ENCODE data around the gene MAGEB18. TPM values are rescaled to one million over a fixed set of nuclear protein-coding genes. Genes with fewer than 3 reads are reported as not detected.

Gene MAGEB18
- total RNA-seq (2014; rRNA removed): 0.11 TPM in 1 of 2 replicates, not detected in the other
- Bru-seq, nascent RNA: not detected
- BruChase-seq, experiment 1, labeled RNA remaining after a 6-hour chase: not detected
- BruChase-seq, experiment 2, labeled RNA remaining after a 2-hour chase: not detected
- long read RNA-seq: 0 reads

GRCh38 chrX:26138274-26138673, at the start of gene MAGEB18:
Gene MAGEB18 (plus strand): TSS chrX:26138343. CDS start chrX:26138986, 643 bp downstream.
- no peak for TF ChIP-seq CTCF (conservative IDR thresholded peaks at IDR 0.05; ENCODE audit: low read depth, low read length)
- TF ChIP-seq EZH2 (IDR thresholded peaks at IDR 0.05; ENCODE audit: low read length, unreplicated experiment): no peak
- TF ChIP-seq EZH2phosphoT487 (IDR thresholded peaks at IDR 0.05; ENCODE audit: borderline replicate concordance, low read length): no peak
- H3K4me2 ChIP-seq (ENCODE audit: low read length): no peak within 1 kb of the TSS
- H3K4me3 ChIP-seq (ENCODE audit: low read length): no peak within 1 kb of the TSS
- no peaks in the 10 kb centered on the region for H3K9me2 ChIP-seq (replicated peaks; ENCODE audit: low read length)
- no peaks in the 10 kb centered on the region for H3F3A ChIP-seq (ENCODE audit: low read length, unreplicated experiment)
- H3K27ac ChIP-seq (ENCODE audit: low read length): no peak within 1 kb of the TSS
- BruUV-seq (replicated peaks): no TSS peak
- H3K9ac ChIP-seq (ENCODE audit: low read length): no peak within 1 kb of the TSS
- H3K4me1 ChIP-seq (ENCODE audit: insufficient read depth, low read length): no peaks in the 10 kb centered on the region
- intact Hi-C loops (cut with micrococcal nuclease): no loop called here
- H4K20me1 ChIP-seq (ENCODE audit: low read length): no peaks in the 10 kb centered on the region
- H3K27me3 ChIP-seq (ENCODE audit: low read length): no peaks in the 10 kb centered on the region
- POLR2A ChIA-PET (ENCODE audit: unreplicated experiment): no interaction called here
- ATAC-seq (no peak), DNase-seq (no peak)
- no peak within 1 kb of the TSS for H2AFZ ChIP-seq (ENCODE audit: low read length)
- CTCF ChIA-PET: no interaction called here
- no peaks in the 10 kb centered on the region for H3K79me2 ChIP-seq (ENCODE audit: low read length)
- H3K9me3 ChIP-seq (ENCODE audit: low read length): no peaks in the 10 kb centered on the region
- H3K36me3 ChIP-seq (ENCODE audit: low read depth, low read length): no peaks in the 10 kb centered on the region

- Histone ChIP-seq H3K9me2 (replicated peaks; ENCODE audit: low read length) (no peaks in the 10 kb centered on the region), H2AFZ (ENCODE audit: low read length) (no peak overlapping the region), H3K79me2 (ENCODE audit: low read length) (no peaks in the 10 kb centered on the region), H3K4me2 (ENCODE audit: low read length) (no peak overlapping the region), H3K9me3 (ENCODE audit: low read length) (no peaks in the 10 kb centered on the region), H3K36me3 (ENCODE audit: low read depth, low read length) (no peaks in the 10 kb centered on the region), H3F3A (ENCODE audit: low read length, unreplicated experiment) (no peaks in the 10 kb centered on the region), H3K27me3 (ENCODE audit: low read length) (no peaks in the 10 kb centered on the region), H3K4me3 (ENCODE audit: low read length) (no peak overlapping the region), H4K20me1 (ENCODE audit: low read length) (no peaks in the 10 kb centered on the region), H3K4me1 (ENCODE audit: insufficient read depth, low read length) (no peaks in the 10 kb centered on the region), H3K9ac (ENCODE audit: low read length) (no peak overlapping the region), H3K27ac (ENCODE audit: low read length) (no peak overlapping the region)
- BruUV-seq (replicated peaks): no TSS peak
- POLR2A ChIA-PET (ENCODE audit: unreplicated experiment): no interaction called here
- CTCF ChIA-PET: no interaction called here
- DNase-seq (no peak), ATAC-seq (no peak)
- TF ChIP-seq EZH2phosphoT487 (IDR thresholded peaks at IDR 0.05; ENCODE audit: borderline replicate concordance, low read length) (no peak), CTCF (conservative IDR thresholded peaks at IDR 0.05; ENCODE audit: low read depth, low read length) (no peak), EZH2 (IDR thresholded peaks at IDR 0.05; ENCODE audit: low read length, unreplicated experiment) (no peak)
- intact Hi-C loops (cut with micrococcal nuclease): no loop called here
Observed at GRCh38 chrX:26100421-26100920, 37.7 kb upstream of the MAGEB18 start.

GRCh38 chrX:26109142-26109541, 29.0 kb upstream of the MAGEB18 start:
- TF ChIP-seq EZH2 (IDR thresholded peaks at IDR 0.05; ENCODE audit: low read length, unreplicated experiment) (no peak), CTCF (conservative IDR thresholded peaks at IDR 0.05; ENCODE audit: low read depth, low read length) (no peak), EZH2phosphoT487 (IDR thresholded peaks at IDR 0.05; ENCODE audit: borderline replicate concordance, low read length) (no peak)
- Histone ChIP-seq H3K9me2 (replicated peaks; ENCODE audit: low read length) (no peaks in the 10 kb centered on the region), H3K9ac (ENCODE audit: low read length) (no peak overlapping the region), H3K9me3 (ENCODE audit: low read length) (no peaks in the 10 kb centered on the region), H3K36me3 (ENCODE audit: low read depth, low read length) (no peaks in the 10 kb centered on the region), H4K20me1 (ENCODE audit: low read length) (no peaks in the 10 kb centered on the region), H3K4me2 (ENCODE audit: low read length) (no peak overlapping the region), H3F3A (ENCODE audit: low read length, unreplicated experiment) (no peaks in the 10 kb centered on the region), H3K4me3 (ENCODE audit: low read length) (no peak overlapping the region), H3K79me2 (ENCODE audit: low read length) (no peaks in the 10 kb centered on the region), H3K27ac (ENCODE audit: low read length) (no peak overlapping the region), H3K4me1 (ENCODE audit: insufficient read depth, low read length) (no peaks in the 10 kb centered on the region), H3K27me3 (ENCODE audit: low read length) (no peaks in the 10 kb centered on the region), H2AFZ (ENCODE audit: low read length) (no peak overlapping the region)
- POLR2A ChIA-PET (ENCODE audit: unreplicated experiment): no interaction called here
- no peak for ATAC-seq
- CTCF ChIA-PET: no interaction called here
- DNase-seq: no peak
- no TSS peak for BruUV-seq (replicated peaks)
- intact Hi-C loops (cut with micrococcal nuclease): no loop called here

Data from PC-3 (cell line).